GM12872 (cell line): ENCODE results near the gene KRT7.

Experiments used
- CTCF ChIP-seq: IDR thresholded peaks from 3 replicates; pipeline ENCODE4 v1.5.1; 2011; ENCODE audit warnings: low read depth, mild to moderate bottlenecking, low read length, moderate library complexity; ENCODE audit not compliant: insufficient read depth

KRT7 gene

GRCh38 chr12:52234223-52234810 is 1.3 kb downstream of the KRT7 start:
- no peak for TF ChIP-seq CTCF

GRCh38 chr12:52235001-52235764 is 2.1 kb downstream of the KRT7 start:
- TF ChIP-seq CTCF, result no peak

GRCh38 chr12:52235822-52236361 is 2.8 kb downstream of the KRT7 start:
- no peak for TF ChIP-seq CTCF

- no peak for TF ChIP-seq CTCF
Observed at GRCh38 chr12:52236386-52237050, 3.5 kb downstream of the KRT7 start.

GRCh38 chr12:52238207-52238840 is 5.3 kb downstream of the KRT7 start:
- no peak for TF ChIP-seq CTCF

GRCh38 chr12:52238916-52239646 is 6.0 kb downstream of the KRT7 start:
- no peak for TF ChIP-seq CTCF
